ENCODE data around the gene ABCC10. TPM values are rescaled to one million over a fixed set of nuclear protein-coding genes. Genes with fewer than 3 reads are reported as not detected.

Gene ABCC10
- total RNA-seq, 1 experiment from 2014 or later: 31.8 TPM

- Histone ChIP-seq H3K79me1 (ENCODE audit: insufficient read depth, low read depth, low read length, poor library complexity, severe bottlenecking) (no peaks in the 10 kb centered on the region), H4K20me1 (ENCODE audit: control insufficient read depth, insufficient read depth, insufficient read length) (no peaks in the 10 kb centered on the region), H4K8ac (replicated peaks; ENCODE audit: insufficient read length, low read depth, low read length) (no peak overlapping the region), H3K4me2 (ENCODE audit: insufficient read depth, insufficient read length, low read length) (peak overlapping the region; percentile 41), H2BK120ac (ENCODE audit: low read depth, low read length, poor library complexity, severe bottlenecking) (no peak overlapping the region), H3K9me3 (ENCODE audit: control insufficient read depth, low read depth, low read length) (no peaks in the 10 kb centered on the region), H3K56ac (ENCODE audit: insufficient read length, low read depth, low read length) (no peak overlapping the region), H3T11ph (ENCODE audit: low read length) (no peak overlapping the region), H4K91ac (ENCODE audit: insufficient read length, low read depth, low read length) (no peak overlapping the region), H3K23me2 (ENCODE audit: insufficient read length, low read depth, low read length, poor library complexity, severe bottlenecking) (peaks cover 7% of the 10 kb centered on the region), H3K79me2 (ENCODE audit: insufficient read depth, low read length) (no peaks in the 10 kb centered on the region), H3K27ac (ENCODE audit: insufficient read length, low read depth, low read length) (no peak overlapping the region), H2BK15ac (ENCODE audit: low read depth, low read length) (no peak overlapping the region), H3K4ac (ENCODE audit: low read depth, low read length) (no peak overlapping the region), H3K18ac (ENCODE audit: insufficient read length, low read depth, low read length) (no peak overlapping the region), H2BK20ac (ENCODE audit: low read depth, low read length, poor library complexity, severe bottlenecking) (no peak overlapping the region), H3K14ac (ENCODE audit: insufficient read depth, low read length) (no peak overlapping the region), H2BK5ac (ENCODE audit: insufficient read length, low read length) (no peak overlapping the region), H2BK12ac (ENCODE audit: insufficient read length, low read depth, low read length) (no peak overlapping the region), H2AFZ (ENCODE audit: low read length) (no peak overlapping the region), H3K23ac (ENCODE audit: insufficient read length, low read depth, low read length) (no peak overlapping the region), H3K4me1 (ENCODE audit: insufficient read depth, low read length) (peaks cover 4% of the 10 kb centered on the region; the same call in 1 of the 2 replicates), H2AK5ac (ENCODE audit: insufficient read length, low read length) (no peak overlapping the region), H3K27me3 (ENCODE audit: insufficient read depth, low read length) (no peaks in the 10 kb centered on the region), H4K5ac (ENCODE audit: insufficient read length, low read depth, low read length) (no peak overlapping the region), H3K9ac (ENCODE audit: extremely low read depth, insufficient read length, low read length) (peak overlapping the region; percentile 53)
- Mint-ChIP-seq H3K9me3 (peaks cover 13 to 14% of the 10 kb centered on the region in 2 experiments; a peak in 4 of 5 replicates), H3K27ac (peak overlapping the region in 1 of 3 experiments; percentile 36; a peak in 1 of 7 replicates), H3K36me3 (ENCODE audit: insufficient read depth in 1 of 3, low read depth in 3 of 3) (peaks cover 0 to 7% (median 2%) of the 10 kb centered on the region in 3 experiments; a peak in 4 of 7 replicates), H3K4me1 (peaks cover 14% of the 10 kb centered on the region in 2 experiments), H3K4me3 (peak overlapping the region; percentile 90), H3K27me3 (ENCODE audit: low read depth) (peaks cover 7% of the 10 kb centered on the region)
- TF ChIP-seq CTCF (conservative IDR thresholded peaks at IDR 0.05): no peak
- no peak for DNase-seq
- no CpG with 5 or more reads among the region's 3 CpGs for WGBS (ENCODE audit: extremely low coverage, insufficient read length, low lambda C conversion rate)
Observed at GRCh38 chr6:43428874-43429273, 1.5 kb downstream of the ABCC10 start.
